GM12864 (cell line): ENCODE data around the gene ATP5F1D.
A peak's percentile ranks its signal among the peaks of the same experiment; 100 is the strongest.
"Not testable (repeated sequence)": the region's sequence is repeated elsewhere in the genome, so short reads cannot be mapped to it uniquely, and the experiment has no call there.

Experiments used
- DNase-seq: peaks from one replicate; pipeline ENCODE4 v3.0.0-alpha.2; 2011; ENCODE audit warnings: low read depth
- H3K4me3 ChIP-seq: 2 replicates; pipeline ENCODE4 v1.5.1; 2011; ENCODE audit warnings: mild to moderate bottlenecking, low read depth, low read length, control low read depth
- TF ChIP-seq, protein P1 (sequence below): IDR thresholded peaks from 2 replicates; pipeline ENCODE4 v1.5.1; 2011; ENCODE audit warnings: low read depth, mild to moderate bottlenecking, moderate library complexity, low read length, control low read depth, inconsistent platforms; ENCODE audit errors: missing control alignments

ATP5F1D gene

DNA sequence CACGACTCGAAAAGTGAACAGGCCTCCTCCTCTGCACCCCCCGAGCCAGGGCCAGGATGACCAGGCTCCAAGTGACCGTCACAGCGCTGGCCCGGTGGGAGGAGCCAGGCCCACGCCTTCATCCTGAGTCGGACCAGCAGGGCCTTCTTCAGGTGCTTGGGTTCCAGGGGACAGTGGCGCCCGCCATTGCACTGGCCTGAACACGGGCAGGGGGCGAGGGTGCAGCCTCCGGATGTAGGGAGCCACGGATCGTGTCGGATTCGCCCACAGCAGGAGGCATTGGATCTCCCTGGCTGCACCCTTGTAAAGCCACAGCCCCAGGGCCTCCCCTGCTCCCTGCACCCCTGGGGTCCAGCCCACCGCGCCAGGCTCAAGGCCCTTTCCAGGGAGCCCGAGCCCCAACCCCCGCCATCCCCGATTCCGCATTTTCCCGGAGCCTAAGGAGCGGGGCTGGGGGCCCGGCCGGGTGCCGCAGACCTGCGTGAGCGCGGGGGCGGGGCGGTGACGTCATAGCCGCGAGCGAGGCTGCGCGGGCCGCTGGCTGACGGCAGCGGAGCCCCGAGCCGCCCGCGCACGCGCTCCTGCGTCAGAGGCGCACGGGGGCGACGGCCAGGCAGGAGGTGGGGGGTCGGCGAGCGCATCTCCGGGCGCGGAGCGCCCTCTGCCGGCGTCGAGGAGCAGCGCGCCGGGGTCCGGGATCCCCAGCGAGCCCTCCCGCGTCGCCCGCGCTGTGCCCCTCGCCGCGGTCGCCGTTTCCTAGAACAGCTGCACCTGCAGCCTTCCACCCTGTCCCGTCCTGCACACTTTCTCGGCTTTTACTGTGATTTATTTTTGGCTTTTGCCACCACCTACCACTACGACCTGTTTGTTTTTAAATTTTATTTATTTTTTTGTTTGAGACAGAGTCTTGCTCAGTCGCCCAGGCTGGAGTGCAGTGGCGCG is 1.5 kb upstream of the ATP5F1D start:
- peak overlapping the region; percentile 39 for H3K4me3 ChIP-seq
- no peak for DNase-seq
- TF ChIP-seq, protein P1, sequence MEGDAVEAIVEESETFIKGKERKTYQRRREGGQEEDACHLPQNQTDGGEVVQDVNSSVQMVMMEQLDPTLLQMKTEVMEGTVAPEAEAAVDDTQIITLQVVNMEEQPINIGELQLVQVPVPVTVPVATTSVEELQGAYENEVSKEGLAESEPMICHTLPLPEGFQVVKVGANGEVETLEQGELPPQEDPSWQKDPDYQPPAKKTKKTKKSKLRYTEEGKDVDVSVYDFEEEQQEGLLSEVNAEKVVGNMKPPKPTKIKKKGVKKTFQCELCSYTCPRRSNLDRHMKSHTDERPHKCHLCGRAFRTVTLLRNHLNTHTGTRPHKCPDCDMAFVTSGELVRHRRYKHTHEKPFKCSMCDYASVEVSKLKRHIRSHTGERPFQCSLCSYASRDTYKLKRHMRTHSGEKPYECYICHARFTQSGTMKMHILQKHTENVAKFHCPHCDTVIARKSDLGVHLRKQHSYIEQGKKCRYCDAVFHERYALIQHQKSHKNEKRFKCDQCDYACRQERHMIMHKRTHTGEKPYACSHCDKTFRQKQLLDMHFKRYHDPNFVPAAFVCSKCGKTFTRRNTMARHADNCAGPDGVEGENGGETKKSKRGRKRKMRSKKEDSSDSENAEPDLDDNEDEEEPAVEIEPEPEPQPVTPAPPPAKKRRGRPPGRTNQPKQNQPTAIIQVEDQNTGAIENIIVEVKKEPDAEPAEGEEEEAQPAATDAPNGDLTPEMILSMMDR, result peak; percentile 79

DNA sequence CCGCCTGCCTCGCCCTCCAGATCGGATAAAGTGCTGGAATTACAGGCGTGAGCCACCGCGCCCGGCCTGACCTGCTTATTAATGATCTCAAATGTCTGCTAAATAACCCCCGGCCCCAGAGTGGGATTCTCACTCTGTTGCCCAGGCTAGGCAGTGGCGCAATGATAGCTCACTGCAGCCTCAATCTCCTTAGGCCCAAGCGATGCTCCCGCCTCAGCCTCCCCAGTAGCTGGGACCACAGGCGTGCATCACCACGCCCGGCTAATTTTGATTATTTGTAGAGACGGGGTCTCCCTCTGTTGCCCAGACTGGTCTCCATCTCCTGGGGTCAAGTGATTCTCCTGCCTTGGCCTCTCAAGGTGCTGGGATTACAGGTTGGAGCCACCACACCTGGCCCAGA is 626 bp upstream of the ATP5F1D start:
- peak overlapping the region; percentile 92 for H3K4me3 ChIP-seq
- DNase-seq, result no peak
- TF ChIP-seq, protein P1, result no peak

DNA sequence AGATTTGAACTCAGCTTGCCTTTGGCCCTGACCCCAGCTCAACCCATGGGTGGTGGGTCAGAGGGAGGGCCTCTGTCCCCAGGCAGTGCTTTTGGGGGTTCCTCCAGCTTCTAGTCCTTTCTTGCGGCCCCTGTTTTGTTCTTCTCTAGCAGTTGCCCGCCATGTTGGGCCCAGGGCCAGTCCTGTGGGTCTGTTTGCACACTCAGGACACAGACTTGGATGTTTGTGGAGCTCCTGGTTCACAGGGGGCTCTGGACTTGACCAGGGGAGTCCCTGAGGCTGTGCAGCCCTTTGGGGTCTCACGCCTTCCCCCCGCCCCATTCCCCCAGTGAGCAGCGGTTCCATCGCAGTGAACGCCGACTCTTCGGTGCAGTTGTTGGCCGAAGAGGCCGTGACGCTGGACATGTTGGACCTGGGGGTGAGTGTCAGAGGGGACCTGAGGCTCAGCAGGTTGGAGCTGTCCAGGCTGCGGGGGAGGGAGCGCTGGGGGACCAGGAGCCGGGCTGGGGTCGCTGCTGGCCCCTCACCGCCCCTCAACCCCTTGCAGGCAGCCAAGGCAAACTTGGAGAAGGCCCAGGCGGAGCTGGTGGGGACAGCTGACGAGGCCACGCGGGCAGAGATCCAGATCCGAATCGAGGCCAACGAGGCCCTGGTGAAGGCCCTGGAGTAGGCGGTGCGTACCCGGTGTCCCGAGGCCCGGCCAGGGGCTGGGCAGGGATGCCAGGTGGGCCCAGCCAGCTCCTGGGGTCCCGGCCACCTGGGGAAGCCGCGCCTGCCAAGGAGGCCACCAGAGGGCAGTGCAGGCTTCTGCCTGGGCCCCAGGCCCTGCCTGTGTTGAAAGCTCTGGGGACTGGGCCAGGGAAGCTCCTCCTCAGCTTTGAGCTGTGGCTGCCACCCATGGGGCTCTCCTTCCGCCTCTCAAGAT is 2.5 kb downstream of the ATP5F1D start:
- TF ChIP-seq, protein P1, result peak; percentile 97
- H3K4me3 ChIP-seq, result peak overlapping the region; percentile 40
- no peak for DNase-seq

DNA sequence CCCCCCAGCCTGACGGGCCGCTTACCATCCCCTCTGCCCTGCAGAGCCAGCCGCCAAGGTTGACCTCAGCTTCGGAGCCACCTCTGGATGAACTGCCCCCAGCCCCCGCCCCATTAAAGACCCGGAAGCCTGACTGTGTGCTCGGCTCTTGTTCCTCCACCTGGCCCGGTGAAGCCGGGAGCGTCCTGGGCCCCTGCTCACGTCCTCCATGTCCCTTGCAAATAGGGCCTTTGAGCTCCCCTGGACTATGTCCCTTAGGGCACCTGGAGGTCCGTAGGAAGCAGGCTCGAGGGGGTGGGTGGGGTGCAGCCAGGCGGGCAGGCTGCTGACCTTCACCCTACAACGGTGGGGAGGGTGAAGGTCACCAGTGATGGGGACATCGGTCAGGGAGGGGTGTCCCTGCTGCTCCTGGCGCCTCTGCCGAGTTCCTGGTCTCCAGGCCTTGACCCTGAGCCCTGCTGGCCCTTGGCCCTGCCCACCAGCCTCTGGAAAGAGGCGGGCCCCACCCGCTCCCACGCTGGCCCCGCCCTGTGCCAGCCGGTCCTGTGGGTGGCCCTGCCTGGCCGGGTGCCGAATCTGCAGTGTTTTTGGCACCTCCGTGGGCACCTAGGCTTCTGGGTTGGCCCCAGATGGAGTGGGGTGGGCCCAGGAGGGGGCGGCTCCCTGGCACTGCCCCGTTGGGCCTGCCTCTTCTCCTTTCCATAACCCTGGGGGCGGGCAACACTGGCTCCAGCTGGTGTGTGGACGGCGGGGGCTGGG is 3.3 kb downstream of the ATP5F1D start:
- TF ChIP-seq, protein P1, result no peak
- H3K4me3 ChIP-seq, result peak overlapping the region; percentile 40

DNA sequence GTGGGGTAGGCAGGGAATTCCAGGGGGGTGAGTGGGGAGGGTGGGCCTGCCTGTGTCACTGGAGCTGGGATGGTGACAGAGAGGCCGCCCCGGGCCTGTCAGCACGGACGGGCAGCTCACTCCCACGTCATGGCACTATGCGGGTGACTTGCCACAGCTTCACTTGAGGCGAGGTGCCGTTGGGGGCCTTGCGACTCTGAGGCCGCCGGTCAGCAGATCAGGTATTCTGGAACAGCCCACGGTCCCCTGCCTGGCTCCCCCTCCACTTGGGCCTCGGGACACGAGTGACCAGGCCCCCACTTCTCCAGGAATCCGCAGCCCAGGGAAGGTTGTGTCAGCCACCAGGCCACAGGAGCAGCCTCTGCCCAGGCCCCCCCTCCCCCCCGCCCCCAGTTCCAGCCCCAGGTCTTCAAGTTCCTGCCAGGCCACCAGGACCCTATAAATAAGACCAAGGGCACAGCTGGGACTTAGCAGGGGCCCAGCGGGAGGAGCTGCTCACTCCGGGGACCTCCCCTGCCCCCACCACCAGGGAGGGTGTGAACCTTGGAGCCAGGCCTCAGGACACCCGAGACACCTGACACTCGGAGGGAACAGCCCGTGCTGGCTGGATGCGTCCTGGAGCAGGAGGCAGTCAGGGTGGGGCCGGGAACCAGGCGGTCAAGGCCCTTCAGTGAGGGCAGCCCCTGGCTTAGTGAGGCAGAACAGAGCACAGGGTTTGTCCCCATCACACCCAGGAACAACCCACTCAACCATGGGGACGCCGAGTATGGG is 4.1 kb downstream of the ATP5F1D start:
- no peak for DNase-seq
- TF ChIP-seq, protein P1, result no peak
- no peak overlapping the region for H3K4me3 ChIP-seq

More for the DNA sequence above, 3.3 kb downstream of the ATP5F1D start:
- no peak for DNase-seq

DNA sequence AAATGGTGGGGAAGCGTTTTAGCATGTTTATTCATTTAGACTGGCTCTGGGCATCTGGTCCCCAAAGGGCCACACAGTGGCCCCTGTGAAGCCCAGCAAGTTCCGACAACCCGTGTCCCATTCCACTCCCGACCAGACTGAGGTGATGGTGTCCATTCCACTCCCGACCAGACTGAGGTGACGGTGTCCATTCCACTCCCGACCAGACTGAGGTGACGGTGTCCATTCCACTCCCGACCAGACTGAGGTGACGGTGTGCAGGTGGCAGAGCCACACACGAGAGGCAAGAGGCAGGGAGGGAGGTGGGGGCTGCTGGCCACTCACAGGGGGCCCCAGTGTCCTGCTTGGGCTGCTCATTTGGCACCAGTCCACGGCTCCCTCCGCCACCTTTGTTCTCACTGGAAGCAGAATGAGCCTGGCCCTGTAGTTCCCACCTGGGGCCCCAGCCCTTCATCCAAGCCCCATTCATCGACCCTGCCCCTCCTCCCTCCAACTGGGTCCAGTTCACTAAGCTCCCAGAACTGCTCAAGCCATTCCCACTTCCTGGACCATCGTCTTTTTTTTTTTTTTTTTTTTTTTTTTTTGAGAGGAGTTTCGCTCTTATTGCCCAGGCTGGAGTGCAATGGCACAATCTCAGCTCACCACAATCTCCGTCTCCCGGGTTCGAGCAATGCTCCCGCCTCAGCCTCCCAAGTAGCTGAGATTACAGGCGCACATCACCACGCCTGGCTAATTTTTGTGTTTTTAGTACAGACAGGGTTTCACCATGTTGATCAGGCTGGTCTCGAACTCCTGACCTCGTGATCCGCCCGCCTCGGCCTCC is 4.9 kb downstream of the ATP5F1D start:
- not testable (repeated sequence) for H3K4me3 ChIP-seq, DNase-seq
